GM21528 (cell line): Measurements from ENCODE around the gene FKBP7.
"Not testable (repeated sequence)": the region's sequence is repeated elsewhere in the genome, so short reads cannot be mapped to it uniquely, and the experiment has no call there.

Experiments
- ATAC-seq: cut with Tn5 transposase; IDR thresholded peaks from one replicate; pipeline ENCODE4 v1.9.1; 2021; ENCODE audit warnings: mild to moderate bottlenecking, moderate library complexity; ENCODE audit not compliant: unreplicated experiment, low FRiP score

FKBP7 gene

DNA sequence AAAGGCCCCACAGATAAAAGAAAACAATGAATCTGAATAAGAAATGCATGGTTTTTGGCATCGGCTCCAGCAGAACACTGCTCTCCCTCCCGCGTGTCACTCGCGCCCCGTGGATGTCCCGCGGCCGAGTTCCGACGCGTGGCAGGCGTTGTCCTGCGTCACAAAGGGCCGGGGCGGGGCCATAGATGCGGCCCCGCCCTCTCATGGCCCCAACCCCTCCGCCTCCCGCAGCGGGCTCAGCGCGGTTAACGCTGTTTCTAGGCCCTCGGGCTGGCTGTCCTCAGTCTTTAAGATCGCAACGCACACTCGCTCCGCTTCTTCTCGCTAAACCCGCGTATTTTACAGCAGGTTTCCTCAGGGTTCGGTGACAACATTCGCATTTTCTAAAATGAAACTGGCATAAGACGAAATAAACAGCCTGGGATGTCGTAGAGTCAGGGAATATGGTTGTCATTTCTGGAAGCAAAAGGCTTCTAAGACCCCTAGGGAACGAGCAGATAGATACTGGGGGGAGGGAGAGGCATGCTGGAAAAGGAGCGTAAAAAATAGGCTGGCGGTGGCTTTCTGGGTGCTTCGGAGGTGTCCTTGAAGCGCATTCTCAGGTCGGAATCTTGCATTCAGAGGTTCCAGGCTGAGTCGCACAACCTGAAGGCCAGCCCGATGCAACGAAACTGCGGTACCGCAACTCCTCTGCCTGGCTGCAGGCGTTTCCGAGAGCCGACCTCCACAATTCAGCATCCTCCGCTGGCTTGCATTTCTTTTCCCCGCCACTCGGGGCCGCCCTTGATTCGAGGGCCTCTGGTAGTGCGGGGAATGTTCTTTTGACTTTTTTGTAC is at the start of gene FKBP7:
Gene FKBP7 (minus strand): TSS at position 162 of the 836 bp plus-strand sequence. CDS start 101 bp downstream, at position 61.
- peak; percentile 49 for ATAC-seq

- no peak for ATAC-seq
These were observed 49.2 kb upstream of the FKBP7 start for GRCh38 chr2:178527592-178527991.

DNA sequence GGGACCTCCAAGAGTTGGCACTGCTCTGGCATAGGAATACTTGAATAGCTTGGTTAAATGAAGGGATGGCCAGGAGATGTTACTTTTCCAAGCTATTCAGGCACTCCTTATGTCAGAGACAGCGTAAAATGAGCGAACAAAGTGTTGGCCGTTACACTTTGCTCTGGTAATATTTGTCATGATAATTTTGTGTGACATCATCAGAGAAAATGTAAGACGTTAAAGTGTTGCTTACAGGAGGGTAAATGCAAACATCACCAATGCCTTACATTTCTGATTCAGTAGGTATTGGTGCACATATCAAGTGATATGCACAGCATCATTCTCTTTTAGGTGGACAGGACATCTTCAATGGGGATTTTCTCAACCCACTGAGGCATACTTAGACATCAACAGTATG is 47.9 kb upstream of the FKBP7 start:
- no peak for ATAC-seq

DNA sequence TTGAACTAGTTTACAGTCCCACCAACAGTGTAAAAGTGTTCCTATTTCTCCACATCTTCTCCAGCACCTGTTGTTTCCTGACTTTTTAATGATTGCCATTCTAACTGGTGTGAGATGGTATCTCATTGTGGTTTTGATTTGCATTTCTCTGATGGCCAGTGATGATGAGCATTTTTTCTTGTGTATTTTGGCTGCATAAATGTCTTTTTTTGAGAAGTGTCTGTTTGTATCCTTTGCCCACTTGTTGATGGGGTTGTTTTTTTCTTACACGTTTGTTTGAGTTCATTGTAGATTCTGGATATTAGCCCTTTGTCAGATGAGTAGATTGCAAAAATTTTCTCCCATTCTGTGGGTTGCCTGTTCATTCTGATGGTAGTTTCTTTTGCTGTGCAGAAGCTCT is 47.1 kb upstream of the FKBP7 start:
- not testable (repeated sequence) for ATAC-seq

DNA sequence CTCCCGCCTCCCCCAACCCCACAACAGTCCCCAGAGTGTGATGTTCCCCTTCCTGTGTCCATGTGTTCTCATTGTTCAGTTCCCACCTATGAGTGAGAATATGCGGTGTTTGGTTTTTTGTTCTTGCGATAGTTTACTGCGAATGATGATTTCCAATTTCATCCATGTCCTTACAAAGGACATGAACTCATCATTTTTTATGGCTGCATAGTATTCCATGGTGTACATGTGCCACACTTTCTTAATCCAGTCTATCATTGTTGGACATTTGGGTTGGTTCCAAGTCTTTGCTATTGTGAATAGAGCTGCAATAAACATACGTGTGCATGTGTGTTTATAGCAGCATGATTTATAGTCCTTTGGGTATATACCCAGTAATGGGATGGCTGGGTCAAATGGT is 46.6 kb upstream of the FKBP7 start:
- not testable (repeated sequence) for ATAC-seq

DNA sequence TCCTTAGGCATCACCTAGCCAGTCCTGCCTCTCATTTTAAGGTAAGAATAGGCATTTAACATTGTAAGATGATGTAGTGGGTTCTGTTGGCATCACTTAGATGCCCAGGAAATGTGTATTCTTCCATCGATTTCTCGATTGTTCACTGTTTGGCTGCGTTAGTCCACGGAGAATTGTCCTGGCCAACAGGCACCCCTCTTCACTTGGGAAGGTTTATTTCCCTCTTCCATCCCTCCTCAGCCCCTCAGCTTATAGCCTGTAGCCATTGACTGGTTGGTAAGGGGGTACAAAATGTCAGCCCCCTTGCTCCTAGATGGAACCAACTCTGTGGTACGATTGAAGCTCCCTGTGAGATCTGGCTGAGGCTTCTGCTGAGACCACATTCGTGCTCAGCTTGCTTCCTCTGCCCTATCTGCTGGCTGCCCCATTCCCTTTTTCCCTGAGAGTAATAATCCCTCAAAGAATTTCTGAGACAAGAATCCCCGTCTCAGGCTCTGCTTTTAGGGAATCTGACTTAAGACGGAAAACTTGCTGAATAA is 45.3 kb upstream of the FKBP7 start:
- peak; percentile 23 for ATAC-seq

DNA sequence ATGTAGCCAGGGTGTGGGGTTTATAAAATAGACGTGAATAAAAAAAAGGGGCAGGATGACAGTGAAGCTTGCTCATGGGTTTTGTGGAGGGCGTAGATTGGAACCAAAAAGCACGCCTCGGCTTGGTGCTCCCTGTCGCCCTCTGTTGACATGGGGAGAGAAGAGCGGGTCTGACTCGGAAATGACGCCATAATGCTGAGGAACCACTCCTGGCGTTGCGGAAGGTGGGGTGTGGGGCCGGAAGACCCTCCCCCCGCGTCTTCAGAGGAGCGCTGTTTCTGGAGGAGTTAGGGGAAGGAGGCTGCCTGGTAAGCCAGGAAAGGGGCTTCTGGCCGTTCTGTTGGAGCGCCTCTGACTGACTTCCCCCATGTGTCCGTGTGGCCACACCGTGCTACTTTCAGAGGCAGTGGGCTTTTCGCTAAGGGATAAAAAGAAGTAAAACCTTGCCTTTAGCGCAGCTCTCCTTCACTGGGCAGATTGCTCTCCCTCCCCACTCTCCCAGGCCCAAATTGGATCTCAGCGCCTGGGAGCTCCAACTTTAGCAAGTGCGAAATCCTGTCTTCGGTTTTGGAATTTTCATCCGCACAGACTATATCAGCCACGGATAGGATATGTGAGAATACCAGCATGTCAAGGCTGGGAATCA is 44.7 kb upstream of the FKBP7 start:
- peak; percentile 97 for ATAC-seq

GRCh38 chr2:178521304-178522150 is 43.1 kb upstream of the FKBP7 start:
- no peak for ATAC-seq

DNA sequence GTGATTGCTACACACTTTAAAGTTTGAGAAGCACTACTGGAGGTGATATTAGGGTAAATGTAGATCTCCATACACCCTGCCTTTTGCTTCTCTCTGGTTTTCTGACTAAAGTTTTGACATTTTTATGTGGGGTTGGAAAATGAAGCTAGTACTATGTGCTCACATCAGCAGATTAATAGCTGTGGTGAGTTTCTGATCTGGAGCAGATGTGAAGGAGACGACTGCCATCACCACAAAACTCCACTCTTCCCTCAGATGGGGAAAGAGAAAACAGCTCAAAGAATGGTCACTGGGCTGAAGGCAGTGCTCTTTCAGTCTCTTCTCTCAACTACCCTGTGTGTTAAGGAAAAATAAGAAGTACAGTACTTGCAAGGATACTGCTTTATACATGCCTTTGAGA is 39.1 kb upstream of the FKBP7 start:
- no peak for ATAC-seq

GRCh38 chr2:178514664-178515063 is 36.3 kb upstream of the FKBP7 start:
- ATAC-seq: no peak

GRCh38 chr2:178513876-178514275 is 35.5 kb upstream of the FKBP7 start:
- ATAC-seq: no peak

- no peak for ATAC-seq
These were observed 34.1 kb upstream of the FKBP7 start for GRCh38 chr2:178512484-178512883.

DNA sequence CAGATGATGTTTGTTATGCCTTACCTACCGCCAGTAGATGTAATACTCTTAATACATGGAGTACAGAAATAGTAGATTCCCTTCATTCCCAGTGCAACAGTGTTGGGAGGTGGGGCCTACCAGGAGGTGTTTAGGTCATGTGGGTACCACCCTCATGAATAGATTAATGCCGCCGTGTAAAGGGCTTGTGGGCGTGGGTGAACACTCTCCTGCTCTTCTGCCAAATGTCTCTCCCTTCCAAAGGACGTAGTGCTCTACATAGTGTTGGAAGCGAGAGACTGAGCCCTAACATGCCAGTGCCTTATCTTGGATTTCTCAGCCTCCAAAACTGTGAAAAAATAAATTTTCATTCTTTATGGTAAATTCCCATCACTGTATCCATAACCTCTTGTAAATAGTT is 32.0 kb upstream of the FKBP7 start:
- no peak for ATAC-seq

GRCh38 chr2:178508646-178509045 is 30.2 kb upstream of the FKBP7 start:
- no peak for ATAC-seq

DNA sequence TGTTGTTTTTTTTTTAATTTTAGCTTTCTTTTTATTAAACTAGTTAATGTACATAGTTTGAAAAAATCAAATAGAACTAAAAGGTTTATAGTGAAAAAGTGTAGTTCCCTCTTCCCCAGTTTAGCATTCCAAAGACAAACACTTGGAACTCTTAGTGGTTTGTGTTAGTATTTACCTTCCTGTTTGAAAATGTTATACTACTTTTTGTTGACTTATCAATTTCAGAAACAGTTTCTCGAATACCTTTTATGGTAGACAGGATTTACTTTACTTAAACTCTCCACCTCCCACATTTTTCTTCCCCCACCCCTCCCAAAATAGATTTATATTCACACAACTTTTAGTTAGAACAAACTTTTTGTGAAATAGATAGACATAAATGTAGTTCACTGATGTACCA is 28.5 kb upstream of the FKBP7 start:
- no peak for ATAC-seq

DNA sequence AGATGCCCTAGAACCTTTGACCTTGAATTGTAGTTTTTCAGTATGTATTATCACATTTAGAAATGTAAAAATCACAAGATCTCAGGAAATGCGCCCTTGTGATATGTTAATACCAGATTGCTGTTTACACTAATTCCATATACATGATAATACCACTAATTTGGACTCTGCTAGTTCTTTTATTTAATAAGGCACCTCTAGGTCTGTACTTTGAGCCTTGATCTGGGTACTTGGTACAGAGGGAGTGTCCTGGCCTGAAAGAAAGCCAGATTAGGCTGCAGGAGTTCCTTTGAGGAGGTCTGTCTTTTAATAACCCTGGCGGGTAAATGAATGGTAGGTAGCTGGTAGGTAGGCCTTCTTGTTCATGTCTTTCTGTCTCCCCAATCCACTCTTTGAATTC is 28.1 kb upstream of the FKBP7 start:
- no peak for ATAC-seq

GRCh38 chr2:178506101-178506500 is 27.7 kb upstream of the FKBP7 start:
- ATAC-seq: no peak

DNA sequence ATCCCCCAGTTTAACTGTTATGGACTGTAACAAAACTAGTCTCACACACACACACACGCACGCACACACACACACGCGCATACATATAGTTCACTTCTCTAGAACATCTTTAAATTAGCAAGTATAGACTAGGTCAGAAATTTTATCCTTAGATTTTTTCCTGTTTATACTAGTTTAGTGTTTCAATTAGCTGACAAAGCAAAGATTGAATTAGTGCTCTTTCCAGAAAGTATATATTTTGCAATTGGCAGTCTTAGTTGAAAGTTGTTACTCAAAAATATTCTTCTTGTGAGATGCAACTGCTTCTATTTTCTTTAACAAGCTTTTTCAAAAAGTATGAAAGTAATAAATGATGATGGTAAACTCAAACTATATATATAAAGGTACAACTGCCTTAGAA is 24.4 kb upstream of the FKBP7 start:
- no peak for ATAC-seq

DNA sequence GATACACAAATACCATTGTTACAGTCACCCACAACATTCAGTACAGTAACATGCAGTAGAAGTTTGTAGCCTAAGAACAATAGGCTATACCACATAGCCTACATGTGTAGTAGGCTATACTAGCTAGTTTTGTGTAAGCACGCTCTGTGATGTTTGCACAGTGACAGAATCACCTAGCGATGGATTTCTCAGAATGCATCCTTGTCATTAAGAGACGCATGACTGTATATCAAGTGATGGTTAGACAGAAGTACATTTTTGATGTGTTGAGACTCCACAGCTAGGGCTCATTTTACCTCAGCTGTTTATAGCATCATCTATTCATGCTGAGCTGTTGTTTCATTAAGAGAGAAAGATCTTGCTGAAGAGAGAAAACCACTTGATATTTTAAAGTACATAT is 21.2 kb upstream of the FKBP7 start:
- no peak for ATAC-seq

GRCh38 chr2:178498137-178498536 is 19.7 kb upstream of the FKBP7 start:
- ATAC-seq: no peak

DNA sequence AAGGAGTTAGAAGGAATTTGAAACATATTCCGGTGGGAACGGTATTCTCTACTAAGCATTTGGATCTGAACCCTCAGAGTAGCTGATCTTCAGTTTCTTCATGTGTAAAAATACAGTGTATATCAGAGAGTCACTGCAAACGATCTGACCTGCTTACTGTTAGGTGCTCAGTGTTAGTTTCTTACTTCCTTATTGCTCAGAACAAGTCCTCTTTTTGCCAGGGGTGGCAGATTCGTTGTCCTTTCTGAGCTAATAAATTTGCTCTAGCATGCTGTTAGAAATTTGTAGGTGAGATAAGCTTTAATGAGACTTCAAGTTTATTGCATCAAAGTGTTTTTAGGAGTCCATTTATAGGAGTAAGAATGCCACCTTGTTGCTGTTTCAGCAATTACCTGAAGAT is 17.6 kb upstream of the FKBP7 start:
- ATAC-seq: no peak
